Endothelial cell of umbilical vein (primary cell): ENCODE measurements around the gene CELSR1. TPM values are rescaled to one million over a fixed set of nuclear protein-coding genes. Genes with fewer than 3 reads are reported as not detected.

Source experiments
- BruUV-seq: library from RNA; stranded (reverse); fragments of 400-500 nt; replicated peaks from 2 replicates; lab custom pipeline; 2021; lab: Mats Ljungman, UMichigan
- CTCF ChIA-PET: fragments of 300-600, 350-600 bp; sonication (Branson Sonifier 250); formaldehyde crosslinking; loops from one replicate; lab custom pipeline; 2021; ENCODE audit warnings: antibody characterized with exemption, inconsistent platforms; lab: Charles Lee
- POLR2A ChIA-PET: fragments of 300-600, 350-600 bp; sonication (Branson Sonifier 250); formaldehyde crosslinking; loops from one replicate; lab custom pipeline; 2021; ENCODE audit warnings: antibody characterized with exemption, inconsistent platforms; lab: Charles Lee
- DNase-seq: peaks from one replicate; pipeline ENCODE4 v3.0.0-alpha.2; 2011; ENCODE audit warnings: low read depth, low spot score
- FAIRE-seq: peaks from 2 replicates; lab custom pipeline; 2011; peaks lifted over from hg19 to GRCh38; lab: Jason Lieb, UNC
- H2AFZ ChIP-seq: 2 replicates; pipeline ENCODE4 v1.6.0; 2012; ENCODE audit warnings: low read depth, low read length, control low read depth, inconsistent platforms
- H3K27ac ChIP-seq: 2 replicates; pipeline ENCODE4 v1.5.1; 2011; ENCODE audit warnings: low read depth, mild to moderate bottlenecking, control low read depth, low read length, moderate library complexity; ENCODE audit not compliant: insufficient read depth
- H3K27me3 ChIP-seq, 2 experiments: 2 replicates each; pipeline versions ENCODE4 v1.6.0 to v1.6.1; 2011; ENCODE audit warnings: low read length in 2 of 2, mixed read lengths in 1 of 2; ENCODE audit not compliant: control insufficient read depth in 2 of 2, insufficient read depth in 2 of 2
- H3K36me3 ChIP-seq, 2 experiments: 2 replicates in 1 of 2; 3 replicates in 1 of 2; pipeline ENCODE4 v1.5.1; 2011; ENCODE audit warnings: low read length in 2 of 2, mild to moderate bottlenecking in 1 of 2, moderate library complexity in 1 of 2; ENCODE audit not compliant: control insufficient read depth in 2 of 2, insufficient read depth in 2 of 2; ENCODE audit errors: extremely low read depth in 1 of 2
- H3K4me1 ChIP-seq: 3 replicates; pipeline ENCODE4 v1.5.1; 2011; ENCODE audit warnings: mild to moderate bottlenecking, low read length; ENCODE audit not compliant: control insufficient read depth, insufficient read depth; ENCODE audit errors: extremely low read depth
- H3K4me2 ChIP-seq: 2 replicates; pipeline ENCODE4 v1.6.1; 2011; ENCODE audit warnings: low read length, control low read depth, mixed read lengths; ENCODE audit not compliant: insufficient read depth
- H3K4me3 ChIP-seq, 3 experiments: fragments of 200-600 bp in 1 of 3; sonication (generic), shearing (Covaris generic) in 1 of 3; replicated peaks in 1 of 3; 2 replicates each; pipeline ENCODE4 v1.5.1; 2011 to 2016; ENCODE audit warnings: control low read depth in 3 of 3, low read length in 3 of 3, mild to moderate bottlenecking in 2 of 3, inconsistent platforms in 1 of 3, low read depth in 1 of 3, moderate library complexity in 1 of 3; ENCODE audit not compliant: insufficient read depth in 1 of 3
- H3K79me2 ChIP-seq: 2 replicates; pipeline ENCODE4 v1.6.0; 2012; ENCODE audit warnings: low read length, inconsistent platforms; ENCODE audit not compliant: control insufficient read depth, insufficient read depth
- H3K9ac ChIP-seq: replicated peaks from 2 replicates; pipeline ENCODE3; 2011; ENCODE audit warnings: low read length, control low read depth; ENCODE audit not compliant: insufficient read depth; ENCODE audit errors: extremely low read depth
- H3K9me1 ChIP-seq: replicated peaks from 3 replicates; pipeline ENCODE4 v1.6.0; 2011; ENCODE audit warnings: mild to moderate bottlenecking, low read length; ENCODE audit not compliant: control insufficient read depth, insufficient read depth; ENCODE audit errors: extremely low read depth
- H3K9me3 ChIP-seq: replicated peaks from 2 replicates; pipeline ENCODE4 v1.5.1; 2012; ENCODE audit warnings: low read length, inconsistent platforms; ENCODE audit not compliant: control insufficient read depth, insufficient read depth
- H4K20me1 ChIP-seq: replicated peaks from 2 replicates; pipeline ENCODE3; 2011; ENCODE audit warnings: mild to moderate bottlenecking, low read length; ENCODE audit not compliant: control insufficient read depth, insufficient read depth; ENCODE audit errors: extremely low read depth
- CTCF ChIP-seq, 2 donors: IDR thresholded peaks; 1 replicate in 1 of 2; 2 replicates in 1 of 2; pipeline ENCODE4 v1.5.1; 2011; ENCODE audit warnings: low read length in 2 of 2, mild to moderate bottlenecking in 2 of 2, moderate library complexity in 2 of 2, control low read depth in 1 of 2, inconsistent platforms in 1 of 2, low read depth in 1 of 2; ENCODE audit not compliant: insufficient read depth in 1 of 2; ENCODE audit errors: extremely low read depth in 1 of 2
- EZH2 ChIP-seq: IDR thresholded peaks from 2 replicates; pipeline ENCODE4 v1.6.1; 2012; ENCODE audit warnings: borderline replicate concordance, low read depth, mild to moderate bottlenecking, moderate library complexity, low read length, inconsistent platforms; ENCODE audit not compliant: severe bottlenecking
- FOS ChIP-seq: IDR thresholded peaks from 2 replicates; pipeline ENCODE4 v1.6.1; 2011; ENCODE audit warnings: mild to moderate bottlenecking, low read length, moderate library complexity, borderline replicate concordance; ENCODE audit not compliant: insufficient read depth
- GATA2 ChIP-seq: IDR thresholded peaks from 2 replicates; pipeline ENCODE4 v1.7.0; 2011; ENCODE audit warnings: low read depth, mild to moderate bottlenecking, moderate library complexity, mixed read lengths, low read length; ENCODE audit not compliant: insufficient read length, insufficient read depth
- JUN ChIP-seq: IDR thresholded peaks from 2 replicates; pipeline ENCODE4 v1.6.1; 2011; ENCODE audit warnings: borderline replicate concordance, low read depth; ENCODE audit not compliant: insufficient read length, insufficient read depth
- POLR2A ChIP-seq: IDR thresholded peaks from 2 replicates; pipeline ENCODE4 v1.6.1; 2012; ENCODE audit warnings: low read depth, mild to moderate bottlenecking, control low read depth, low read length
- POLR2AphosphoS5 ChIP-seq: IDR thresholded peaks from 2 replicates; pipeline ENCODE4 v1.6.1; 2012; ENCODE audit warnings: low read depth, mild to moderate bottlenecking, control low read depth, low read length, moderate library complexity; ENCODE audit not compliant: insufficient read depth
- dilution Hi-C: fragments of 300-500 bp; cut with MboI; formaldehyde crosslinking; loops from one replicate; pipeline ENCODE4 v1.15.0; 2019; ENCODE audit warnings: low sequenced_read_pairs; ENCODE audit not compliant: extremely low pct_ligation_motif_present
- intact Hi-C: fragments of 100-400 bp; cut with micrococcal nuclease; formaldehyde crosslinking; loops from one replicate; pipeline ENCODE4 v1.10.0; 2022
- polyA plus RNA-seq, 4 experiments: library from polyadenylated mRNA; depleted of rRNA in 3 of 4; stranded (reverse) in 3 of 4; unstranded in 1 of 4; fragments of >200 nt; gene quantifications; 2 replicates each; pipeline versions ENCODE4 v1.2.1 to v1.2.3, GENCODE V29; 2011 to 2012; ENCODE audit warnings: missing spikeins in 1 of 4
- total RNA-seq: library from RNA; stranded (reverse); gene quantifications from 2 replicates; pipeline ENCODE4 v1.2.3, GENCODE V29; 2021
- TF ChIP-seq, protein P1 (sequence below): IDR thresholded peaks from 2 replicates; pipeline ENCODE4 v1.6.1; 2011; ENCODE audit not compliant: insufficient read depth, insufficient read length

Gene CELSR1
- total and polyA plus RNA-seq, 2 donors (not counting 3 experiments of a cell fraction or from before 2014, with no cell fraction given) = 3.7 to 5.4 TPM

DNA sequence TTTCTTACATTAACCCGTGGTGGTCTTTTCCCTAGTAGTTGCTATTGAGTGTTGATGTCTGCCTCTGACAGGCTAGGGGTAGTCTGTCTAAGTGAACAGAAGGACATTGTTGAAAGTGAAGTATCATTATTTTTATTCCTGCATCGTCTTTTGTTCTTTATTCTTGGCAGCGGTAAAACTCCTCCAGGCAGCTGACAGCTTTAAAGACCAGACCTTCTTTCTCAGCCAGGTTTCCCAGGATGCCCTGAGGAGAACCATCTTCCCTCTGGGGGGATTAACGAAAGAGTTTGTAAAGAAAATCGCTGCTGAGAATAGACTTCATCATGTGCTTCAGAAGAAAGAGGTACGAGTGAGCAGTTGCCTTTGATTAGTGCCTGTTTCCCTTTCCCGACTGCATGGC, 187.3 kb downstream of the CELSR1 start:
- dilution Hi-C loops (no loop called here), intact Hi-C loops (no loop called here)
- DNase-seq (no peak), FAIRE-seq (no peak)
- H3K36me3 ChIP-seq = peaks cover 19 to 65% of the 10 kb centered on the region in 2 experiments
- H2AFZ ChIP-seq = no peak overlapping the region
- H3K9me1 ChIP-seq = no peaks in the 10 kb centered on the region
- ChIA-PET POLR2A (no interaction called here), CTCF (interaction anchor here (1.1 to 1.4 kb wide), 3 partner anchors 10 to 191 kb away, joined by 3 to 8 read pairs (median 4); no protein-coding TSS in a partner anchor)
- no peak for TF ChIP-seq FOS
- TF ChIP-seq GATA2 = no peak
- no peak for TF ChIP-seq POLR2AphosphoS5
- no peak for TF ChIP-seq CTCF (IDR thresholded peaks at IDR 0.05; ENCODE audit: extremely low read depth in 1 of 2, insufficient read depth in 1 of 2, low read depth in 1 of 2, low read length in 2 of 2)
- no peak for TF ChIP-seq JUN
- TF ChIP-seq, protein P1, sequence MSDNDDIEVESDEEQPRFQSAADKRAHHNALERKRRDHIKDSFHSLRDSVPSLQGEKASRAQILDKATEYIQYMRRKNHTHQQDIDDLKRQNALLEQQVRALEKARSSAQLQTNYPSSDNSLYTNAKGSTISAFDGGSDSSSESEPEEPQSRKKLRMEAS = no peak
- TF ChIP-seq EZH2 = no peak
- no peak for TF ChIP-seq POLR2A
- H3K4me3 ChIP-seq = no peak overlapping the region
- H3K9me3 ChIP-seq = no peaks in the 10 kb centered on the region
- H4K20me1 ChIP-seq = no peaks in the 10 kb centered on the region
- H3K9ac ChIP-seq = no peak overlapping the region
- no peaks in the 10 kb centered on the region for H3K79me2 ChIP-seq
- no TSS peak for BruUV-seq
- no peaks in the 10 kb centered on the region for H3K27me3 ChIP-seq
- H3K27ac ChIP-seq = no peak overlapping the region
- H3K4me1 ChIP-seq = no peaks in the 10 kb centered on the region
- H3K4me2 ChIP-seq = no peak overlapping the region
